Left ventricle myocardium inferior (tissue), 1 donor: Measurements from ENCODE around the gene NEK7. TPM values are rescaled to one million over a fixed set of nuclear protein-coding genes. Genes with fewer than 3 reads are reported as not detected.
"Not testable (repeated sequence)": the region's sequence is repeated elsewhere in the genome, so short reads cannot be mapped to it uniquely, and the experiment has no call there.

Experiments used
- DNase-seq: peaks from one replicate; pipeline ENCODE4 v3.0.0-alpha.2; 2020
- H3K27ac ChIP-seq: fragments of 200-600 bp; replicated peaks from 2 replicates; pipeline ENCODE4 v1.8.0; 2021
- H3K27me3 ChIP-seq: fragments of 200-600 bp; 2 replicates; pipeline ENCODE4 v1.8.0; 2021; ENCODE audit warnings: low read depth
- H3K36me3 ChIP-seq: fragments of 200-600 bp; 2 replicates; pipeline ENCODE4 v1.8.0; 2021
- H3K4me1 ChIP-seq: fragments of 200-600 bp; 2 replicates; pipeline ENCODE4 v1.8.0; 2021
- H3K4me3 ChIP-seq: fragments of 200-600 bp; 2 replicates; pipeline ENCODE4 v1.8.0; 2021; ENCODE audit warnings: mild to moderate bottlenecking, moderate library complexity
- H3K9me3 ChIP-seq: fragments of 200-600 bp; replicated peaks from 2 replicates; pipeline ENCODE4 v1.8.0; 2021
- CTCF ChIP-seq: fragments of 200-600 bp; IDR thresholded peaks from 2 replicates; pipeline ENCODE4 v1.8.0; 2021; ENCODE audit warnings: antibody characterized with exemption, mild to moderate bottlenecking, borderline replicate concordance
- intact Hi-C: fragments of 100-400 bp; cut with micrococcal nuclease; formaldehyde crosslinking; loops from one replicate; pipeline ENCODE4 v1.11.0; 2022
- total RNA-seq: library from RNA; stranded (reverse); fragmentation: NEBNext Ultra II Directional; extraction: Animal tissue kit (Norgen Biotek cat#: 25700); gene quantifications from one replicate; pipeline ENCODE4 v1.2.1, GENCODE V29; 2021
- donor health status: DM: no; HTN: yes; CAD: no; lungs with severe emphysema.

NEK7 gene
- total RNA-seq, 1 donor from 2014 or later, result 254 TPM

GRCh38 chr1:198128533-198128932 is 28.3 kb upstream of the NEK7 start:
- no peak for DNase-seq
- H3K4me1 ChIP-seq, result peaks cover 16% of the 10 kb centered on the region
- no peak for TF ChIP-seq CTCF
- H3K9me3 ChIP-seq, result no peaks in the 10 kb centered on the region
- H3K27me3 ChIP-seq, result no peaks in the 10 kb centered on the region
- H3K27ac ChIP-seq, result no peak overlapping the region
- H3K36me3 ChIP-seq, result no peaks in the 10 kb centered on the region
- intact Hi-C loops, result no loop called here
- H3K4me3 ChIP-seq, result no peak overlapping the region

- DNase-seq, H3K9me3 ChIP-seq, H3K27ac ChIP-seq, H3K27me3 ChIP-seq, intact Hi-C loops, H3K36me3 ChIP-seq, H3K4me3 ChIP-seq: not testable (repeated sequence)
- peaks cover 13% of the 10 kb centered on the region for H3K4me1 ChIP-seq
Observed at GRCh38 chr1:198130053-198130452, 26.7 kb upstream of the NEK7 start.

DNA sequence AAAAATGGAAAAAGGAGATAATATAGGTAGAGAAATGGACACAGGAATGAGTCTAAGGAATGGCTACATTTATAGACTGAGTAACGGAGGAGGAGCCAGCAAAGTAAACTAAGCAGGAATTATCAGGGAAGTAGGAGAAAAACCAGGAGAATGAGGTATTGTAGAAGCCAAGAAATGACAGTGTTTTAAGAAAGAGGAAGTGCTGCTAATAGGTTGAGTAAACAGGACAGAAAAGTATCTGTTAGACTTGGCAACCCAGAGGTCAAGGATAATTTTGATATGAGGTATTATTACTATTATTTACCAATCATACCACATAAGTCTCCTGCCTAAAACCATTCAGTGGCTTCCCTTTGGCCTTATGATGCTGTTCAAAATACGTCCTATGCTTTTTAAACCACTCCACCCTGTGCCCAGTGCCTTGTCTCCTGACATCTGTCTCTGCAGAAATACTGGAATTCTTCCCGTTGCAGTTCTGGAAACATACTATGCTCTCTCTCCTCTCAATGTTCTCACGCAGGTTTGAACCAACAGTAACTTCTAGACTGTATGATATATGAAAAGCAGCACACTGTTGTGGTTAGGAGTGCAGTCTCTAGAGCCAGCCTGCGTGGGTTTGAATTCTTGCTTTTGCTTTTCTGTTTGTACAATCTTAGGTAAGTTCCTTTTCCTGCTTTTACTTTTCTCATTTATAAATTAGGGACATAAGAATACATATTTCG is 24.6 kb upstream of the NEK7 start:
- no peaks in the 10 kb centered on the region for H3K4me1 ChIP-seq
- TF ChIP-seq CTCF, result no peak
- no peak for DNase-seq
- no peaks in the 10 kb centered on the region for H3K36me3 ChIP-seq
- H3K9me3 ChIP-seq, result no peaks in the 10 kb centered on the region
- no peak overlapping the region for H3K27ac ChIP-seq
- no peak overlapping the region for H3K4me3 ChIP-seq
- H3K27me3 ChIP-seq, result no peaks in the 10 kb centered on the region
- intact Hi-C loops, result no loop called here

DNA sequence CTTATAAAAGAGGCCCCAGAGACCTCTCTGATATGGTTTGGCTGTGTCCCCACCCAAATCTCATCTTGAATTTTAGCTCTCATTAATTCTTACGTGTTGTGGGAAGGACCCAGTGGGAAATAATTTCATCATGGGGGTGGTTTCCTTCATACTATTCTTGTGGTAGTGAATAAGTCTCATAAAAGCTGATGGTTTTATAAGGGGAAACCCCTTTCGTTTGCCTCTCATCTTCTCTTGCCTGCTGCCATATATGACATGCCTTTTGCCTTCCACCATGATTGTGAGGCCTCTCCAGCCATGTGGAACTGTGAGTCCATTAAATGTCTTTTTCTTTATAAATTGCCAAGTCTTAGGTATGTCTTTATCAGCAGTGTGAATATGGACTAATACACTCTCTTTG is 22.5 kb upstream of the NEK7 start:
- Histone ChIP-seq H3K4me1 (no peaks in the 10 kb centered on the region), H3K27me3 (no peaks in the 10 kb centered on the region), H3K36me3 (no peaks in the 10 kb centered on the region), H3K27ac (no peak overlapping the region), H3K4me3 (no peak overlapping the region), H3K9me3 (no peaks in the 10 kb centered on the region)
- TF ChIP-seq CTCF, result no peak
- intact Hi-C loops, result no loop called here
- DNase-seq, result no peak

DNA sequence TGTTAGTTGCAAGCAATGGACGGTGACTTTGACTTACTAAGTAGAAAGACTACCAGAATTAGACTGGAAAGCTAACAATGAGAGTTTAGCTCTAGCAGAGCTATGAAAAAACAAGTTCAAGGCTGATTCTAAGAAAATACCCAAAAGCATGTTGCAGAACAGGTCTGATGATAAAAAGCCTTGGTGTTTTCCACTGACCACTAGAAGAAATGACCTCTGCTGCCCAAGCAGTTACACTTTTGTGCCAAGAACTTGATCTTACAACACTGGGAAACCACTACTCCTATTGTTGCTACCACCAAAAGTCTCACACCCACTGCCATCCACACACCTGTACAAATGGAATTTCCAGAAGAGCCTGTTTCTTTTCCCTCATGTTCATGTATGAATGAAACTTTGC is 21.4 kb upstream of the NEK7 start:
- H3K36me3 ChIP-seq, result no peaks in the 10 kb centered on the region
- H3K9me3 ChIP-seq, result no peaks in the 10 kb centered on the region
- no peak overlapping the region for H3K4me3 ChIP-seq
- intact Hi-C loops, result no loop called here
- no peak for TF ChIP-seq CTCF
- DNase-seq, result no peak
- no peaks in the 10 kb centered on the region for H3K27me3 ChIP-seq
- no peaks in the 10 kb centered on the region for H3K4me1 ChIP-seq
- no peak overlapping the region for H3K27ac ChIP-seq

DNA sequence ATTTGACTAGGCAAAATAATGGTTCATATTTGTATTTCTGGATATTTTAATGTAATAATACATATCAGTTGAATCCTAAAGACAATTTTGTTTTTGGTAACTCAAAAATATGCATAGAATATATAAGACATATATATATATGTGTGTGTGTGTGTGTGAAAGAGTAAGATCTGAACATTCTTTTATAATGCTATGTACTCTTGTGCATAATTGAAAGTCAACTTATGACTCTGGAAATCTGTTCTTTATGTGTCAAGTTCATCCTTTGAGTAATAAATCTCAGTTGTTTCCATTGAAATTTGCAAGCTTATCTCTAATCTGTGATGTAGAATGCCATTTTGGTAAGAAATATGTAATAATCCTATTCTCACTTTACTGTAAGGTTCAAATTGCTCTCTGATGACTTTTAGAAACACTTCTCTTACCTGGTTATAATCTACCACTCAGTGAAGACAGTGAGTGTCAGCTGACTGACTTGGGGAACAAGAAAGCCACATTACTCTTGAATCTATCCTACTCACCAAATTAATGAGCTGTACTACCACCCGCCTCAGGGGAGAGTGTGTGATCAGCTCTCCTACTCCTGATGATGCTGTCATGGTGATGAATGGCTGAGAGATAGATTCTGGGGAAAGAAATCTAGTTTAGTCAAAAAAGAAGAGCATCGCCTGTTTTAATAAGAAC is 15.0 kb upstream of the NEK7 start:
- intact Hi-C loops, result no loop called here
- Histone ChIP-seq H3K27me3 (no peaks in the 10 kb centered on the region), H3K4me1 (no peaks in the 10 kb centered on the region), H3K9me3 (no peaks in the 10 kb centered on the region), H3K4me3 (no peak overlapping the region), H3K27ac (no peak overlapping the region), H3K36me3 (no peaks in the 10 kb centered on the region)
- DNase-seq, result no peak
- TF ChIP-seq CTCF, result no peak
